ENCODE data around the gene PAM16.
A peak's percentile ranks its signal among the peaks of the same experiment; 100 is the strongest.

Gene PAM16

DNA sequence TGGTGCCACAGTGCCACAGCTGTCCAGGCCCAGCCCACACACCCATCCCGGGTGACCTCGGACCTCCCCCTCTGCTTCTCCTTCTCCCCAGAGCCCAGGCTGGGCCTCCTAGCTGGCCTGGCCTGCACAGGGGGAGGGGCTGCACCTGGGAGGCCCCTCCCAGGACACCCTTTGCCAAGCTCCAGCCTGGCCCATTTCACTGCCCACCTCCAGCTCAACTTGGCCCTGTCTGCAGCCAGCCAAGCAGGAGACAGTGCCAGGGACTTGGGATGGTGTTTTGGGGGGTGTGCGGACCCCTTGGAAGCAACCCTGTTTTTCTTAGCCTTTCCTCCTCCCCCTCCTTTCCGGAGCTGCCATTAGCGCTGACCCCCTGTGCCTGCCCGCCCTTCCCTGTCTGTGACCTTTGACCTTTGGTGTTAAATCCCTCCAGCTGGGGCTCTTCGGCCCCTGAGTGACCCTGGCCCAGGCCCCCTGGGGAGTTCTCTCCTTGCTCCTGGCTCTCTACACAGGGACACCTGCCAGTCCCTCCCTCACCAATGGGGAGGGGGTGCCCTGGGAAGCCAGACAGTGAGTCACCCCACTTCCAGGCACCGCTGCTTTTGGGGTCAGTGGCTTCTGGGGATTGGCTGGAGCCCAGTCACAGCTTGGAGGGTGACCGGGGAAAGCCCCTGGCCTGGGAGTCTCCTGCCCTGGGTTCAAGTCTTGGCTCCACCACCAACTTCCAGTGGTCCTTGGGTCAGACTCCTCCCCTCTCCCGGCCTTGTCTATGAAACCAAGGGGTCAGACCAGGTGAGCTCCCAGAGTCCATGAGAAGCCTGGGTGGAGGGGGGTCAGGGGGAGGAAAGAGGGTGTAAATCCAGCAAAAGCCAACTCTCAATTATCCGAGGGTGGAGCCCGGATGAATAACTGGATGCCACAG, 33.3 kb downstream of the PAM16 start:
- peak; percentile 23 for DNase-seq

DNA sequence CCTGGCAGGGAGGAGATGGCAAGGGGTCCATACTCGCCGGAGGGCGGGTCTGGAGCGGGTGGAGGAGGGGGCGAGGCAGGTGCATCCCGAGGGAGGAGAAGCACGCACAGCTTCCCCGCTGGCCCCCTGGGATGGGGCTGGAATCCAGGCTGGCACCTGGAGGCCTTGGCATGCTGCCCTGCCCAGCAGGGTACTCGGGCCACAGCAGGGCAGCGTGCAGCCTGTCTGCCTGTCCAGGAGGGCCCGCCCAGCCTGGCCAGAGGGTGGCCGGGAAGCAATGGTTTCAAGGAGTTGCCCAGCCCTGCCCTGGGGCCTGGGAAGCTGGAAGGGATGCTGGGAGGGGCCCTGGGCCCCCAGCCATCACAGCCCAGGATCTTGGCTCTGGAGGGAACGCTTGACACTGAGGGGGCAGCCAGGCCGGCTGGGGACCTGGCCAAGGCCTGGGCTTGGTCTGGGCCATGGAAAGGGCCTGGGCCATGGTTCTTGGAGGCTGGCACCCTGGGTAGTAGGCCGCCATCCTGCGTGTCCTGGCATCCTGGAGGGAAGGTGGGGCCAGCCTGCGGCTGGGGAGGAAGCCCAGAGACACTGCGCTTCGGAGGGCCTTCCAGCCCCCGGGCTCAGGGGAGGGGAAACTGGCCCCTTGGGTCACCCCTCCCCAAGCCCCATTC, 34.1 kb downstream of the PAM16 start:
- no peak for DNase-seq

DNA sequence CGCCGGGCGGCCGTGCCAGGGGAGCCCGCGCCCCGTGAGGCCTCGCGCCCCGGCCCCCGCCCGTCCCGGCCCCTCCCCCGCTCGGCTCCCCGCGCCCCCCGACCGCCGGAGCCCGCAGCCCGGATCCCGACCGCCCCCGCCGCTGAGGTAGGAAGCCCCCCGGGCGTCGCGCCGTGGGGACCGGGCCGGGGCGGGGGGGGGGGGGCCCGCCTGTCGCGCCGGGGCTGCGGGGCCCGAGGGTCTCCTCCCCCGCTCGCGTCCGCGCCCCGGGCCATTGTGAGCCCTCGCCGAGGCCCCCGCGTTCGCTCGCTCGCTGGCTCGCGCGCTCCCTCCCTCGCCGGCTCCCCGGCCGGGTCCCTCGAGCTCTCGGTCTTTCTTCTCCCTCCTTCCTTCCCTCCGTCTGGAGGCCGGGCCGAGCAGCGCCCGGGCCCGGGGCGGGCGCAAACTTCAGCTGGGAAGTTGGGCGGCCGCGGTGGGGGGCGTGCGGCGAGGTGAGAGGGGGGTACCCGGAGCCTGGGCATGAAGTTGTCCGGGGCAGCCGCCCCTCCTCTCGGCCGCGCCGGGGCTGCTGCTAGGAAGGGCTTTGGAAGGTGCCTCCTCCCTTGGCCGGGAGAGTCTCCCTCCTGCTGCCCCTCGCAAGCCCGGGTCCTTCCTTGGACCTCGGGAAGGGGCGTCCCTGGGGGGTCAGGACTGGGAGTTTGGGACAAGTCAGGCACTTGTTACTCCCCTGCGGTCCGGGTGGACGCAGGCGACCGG, 34.8 kb downstream of the PAM16 start:
- DNase-seq = peak; percentile 37

DNA sequence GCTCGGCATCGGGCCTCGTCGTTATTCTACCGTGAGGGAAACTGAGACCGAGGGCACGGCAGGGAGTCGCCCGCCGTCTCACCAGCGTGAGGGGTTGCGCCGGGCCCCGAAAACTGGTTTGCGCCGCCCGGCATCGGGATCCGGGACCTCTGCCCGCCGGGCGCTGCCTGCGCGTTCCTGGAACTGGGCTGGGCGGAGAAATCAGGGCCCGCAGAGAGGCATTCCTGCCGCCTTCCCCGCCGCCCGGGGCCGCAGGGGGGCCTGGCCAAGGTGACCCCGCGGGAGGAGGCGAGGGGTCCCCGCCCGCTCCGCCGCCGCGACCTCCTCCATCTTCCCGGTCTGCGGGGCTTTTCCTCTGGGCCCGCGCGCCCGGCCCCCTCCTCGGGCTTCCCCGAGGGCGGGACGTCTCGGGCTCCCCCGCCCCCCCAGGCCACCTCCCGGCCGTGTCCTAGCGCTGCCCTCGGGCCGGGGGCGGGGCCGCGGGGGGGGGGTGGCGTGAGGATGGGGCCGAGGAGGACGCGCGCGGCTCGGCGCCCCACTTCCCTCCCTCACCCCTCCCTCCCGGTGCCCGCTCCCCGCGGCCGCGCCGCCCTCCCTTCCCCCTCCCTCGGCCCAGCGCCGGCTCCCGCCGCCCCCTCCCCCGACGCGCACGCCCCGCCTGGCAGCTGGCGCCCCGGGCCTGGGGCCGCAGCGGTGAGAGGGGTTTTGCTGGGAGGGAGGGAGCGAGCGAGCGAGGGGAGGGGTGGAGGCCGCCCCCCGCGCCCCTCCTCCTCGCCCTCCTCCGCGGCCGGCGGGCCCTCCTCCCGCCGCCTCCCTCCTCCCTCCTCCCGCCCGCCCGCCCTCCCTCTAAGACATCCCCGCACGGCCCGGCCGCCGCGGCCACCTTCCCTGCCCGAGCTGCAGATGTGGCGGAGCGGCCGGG, 35.7 kb downstream of the PAM16 start, which contains the start of gene GLIS2:
Gene GLIS2, plus strand, starts transcription at position 882 of the 922 bp plus-strand sequence. CDS start 16,214 bp downstream, outside the sequence.
- peak; percentile 81 for DNase-seq

DNA sequence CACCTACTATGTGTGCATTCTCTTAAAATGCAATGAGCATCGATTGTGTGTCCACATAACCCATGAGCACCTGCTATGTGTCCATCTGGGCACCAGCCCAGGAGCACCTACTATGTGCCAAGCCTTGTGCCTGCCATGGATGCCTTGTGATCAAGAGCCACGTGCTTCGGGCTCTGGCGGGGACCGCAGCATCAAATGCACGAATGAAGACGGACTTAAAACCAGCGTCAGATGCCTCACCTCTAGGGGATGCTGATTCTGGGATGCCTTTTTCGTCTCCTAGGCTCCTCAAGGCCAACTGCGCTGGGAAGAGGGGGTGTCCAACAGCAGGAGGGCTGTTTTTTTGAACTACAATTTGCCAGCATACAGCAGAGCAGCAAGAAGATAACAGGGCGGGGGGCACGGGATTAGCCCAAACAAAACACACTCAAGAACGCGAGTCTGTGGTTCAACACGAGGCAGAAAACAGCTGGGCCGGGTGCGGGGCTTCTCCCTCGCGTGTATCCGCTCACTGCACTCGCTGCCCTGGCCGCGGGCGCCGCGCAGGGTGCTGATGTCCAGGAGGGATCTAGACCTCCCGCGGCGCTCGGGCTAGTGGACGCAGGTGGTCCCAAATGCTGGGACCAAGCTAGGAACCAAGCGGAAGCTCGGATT, 36.5 kb downstream of the PAM16 start:
- peak; percentile 57 for DNase-seq

DNA sequence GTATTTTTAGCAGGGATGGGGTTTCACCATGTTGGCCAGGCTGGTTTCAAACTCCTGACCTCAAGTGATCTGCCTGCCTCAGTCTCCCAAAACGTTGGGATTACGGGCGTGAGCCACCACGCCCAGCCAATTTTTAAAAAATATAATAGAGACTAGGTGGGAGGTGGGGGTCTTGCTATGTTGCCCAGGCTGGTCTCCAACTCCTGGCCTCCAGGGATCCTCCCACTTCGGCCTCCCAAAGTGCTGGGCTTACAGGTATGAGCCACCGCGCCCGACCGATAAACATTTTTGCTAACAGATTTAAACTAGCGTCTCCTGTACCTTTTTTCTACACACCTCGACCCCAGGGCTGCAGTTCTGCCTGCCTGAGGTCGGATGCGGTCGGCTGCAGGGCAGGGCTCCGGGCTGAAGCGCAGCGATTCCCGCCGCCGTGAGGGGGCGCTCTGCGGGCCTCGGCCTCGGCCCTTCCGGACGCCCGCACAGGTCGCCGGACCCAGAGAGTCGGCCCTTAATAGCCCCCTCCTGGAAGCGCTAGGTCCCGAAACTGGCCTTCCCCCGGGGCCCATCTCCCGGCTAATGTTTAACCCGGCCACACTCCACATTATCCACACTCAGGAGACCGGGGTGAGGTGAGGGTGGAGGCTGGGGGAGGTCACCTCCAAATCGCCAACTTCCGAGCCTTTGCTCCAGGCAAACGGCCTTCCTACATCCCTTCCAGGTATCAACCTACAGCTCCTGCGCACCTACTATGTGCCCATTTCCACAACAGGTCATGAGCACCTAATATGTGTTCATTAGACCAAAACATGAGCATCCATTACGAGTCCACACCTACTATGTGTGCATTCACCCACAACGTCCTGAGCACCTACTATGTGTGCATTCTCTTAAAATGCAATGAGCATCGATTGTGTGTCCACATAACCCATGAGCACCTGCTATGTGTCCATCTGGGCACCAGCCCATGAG, 37.3 kb downstream of the PAM16 start:
- DNase-seq = peak; percentile 17

DNA sequence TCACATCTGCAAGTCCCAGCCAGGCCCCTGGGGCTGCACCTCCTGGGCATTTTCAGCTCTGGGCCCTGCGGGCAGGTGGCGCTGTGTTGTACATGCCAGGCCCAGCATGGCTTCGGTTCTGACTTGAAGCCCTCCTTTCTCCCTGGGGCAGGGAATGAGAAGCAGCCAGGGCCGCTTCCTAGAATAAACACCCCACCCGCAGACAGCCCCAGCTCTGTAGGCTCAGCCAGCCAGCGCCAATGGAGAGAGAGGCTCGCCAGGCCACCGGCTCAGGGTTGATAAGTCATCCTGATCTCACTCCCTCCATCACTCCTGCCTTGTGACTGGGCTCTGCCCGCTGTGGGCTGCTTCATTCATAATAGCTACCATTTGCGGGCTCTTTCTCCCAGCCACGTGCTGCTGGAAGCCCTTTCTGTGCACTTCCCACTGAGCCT, 41.3 kb downstream of the PAM16 start:
- peak; percentile 51 for DNase-seq

DNA sequence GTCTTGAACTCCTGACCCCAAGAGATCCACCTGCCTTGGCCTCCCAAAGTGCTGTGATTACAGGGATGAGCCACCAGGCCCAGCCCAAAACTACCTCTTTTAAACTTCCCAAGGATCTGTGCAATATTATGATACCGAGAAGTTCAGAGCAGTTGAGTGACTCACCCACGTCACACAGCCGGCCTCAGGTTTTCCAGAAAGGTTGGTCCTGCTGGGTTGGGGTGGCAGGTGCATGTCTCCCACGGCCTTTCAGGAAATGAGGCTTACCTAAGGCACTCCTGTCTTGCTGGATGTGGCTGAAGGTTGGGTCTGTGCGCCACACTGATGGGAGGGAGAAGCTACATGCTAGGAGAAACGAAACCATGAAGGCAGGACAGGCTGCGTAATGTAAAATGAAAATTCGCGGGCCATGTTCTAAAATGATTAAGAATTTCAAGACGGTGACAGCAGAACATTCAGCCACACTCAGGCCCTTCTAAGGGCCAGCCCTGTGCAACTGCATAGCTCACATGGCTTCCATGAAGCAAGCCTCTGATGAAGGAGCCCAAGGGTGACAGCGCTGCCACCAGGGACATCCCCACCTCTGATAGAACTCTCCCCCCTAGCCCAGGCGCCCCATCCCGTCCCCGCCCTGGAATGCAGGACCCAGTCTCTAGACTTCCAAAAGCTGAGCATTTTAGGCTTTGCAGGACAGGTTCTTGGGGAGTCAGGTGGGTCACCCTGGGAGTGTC, 41.9 kb downstream of the PAM16 start:
- no peak for DNase-seq

DNA sequence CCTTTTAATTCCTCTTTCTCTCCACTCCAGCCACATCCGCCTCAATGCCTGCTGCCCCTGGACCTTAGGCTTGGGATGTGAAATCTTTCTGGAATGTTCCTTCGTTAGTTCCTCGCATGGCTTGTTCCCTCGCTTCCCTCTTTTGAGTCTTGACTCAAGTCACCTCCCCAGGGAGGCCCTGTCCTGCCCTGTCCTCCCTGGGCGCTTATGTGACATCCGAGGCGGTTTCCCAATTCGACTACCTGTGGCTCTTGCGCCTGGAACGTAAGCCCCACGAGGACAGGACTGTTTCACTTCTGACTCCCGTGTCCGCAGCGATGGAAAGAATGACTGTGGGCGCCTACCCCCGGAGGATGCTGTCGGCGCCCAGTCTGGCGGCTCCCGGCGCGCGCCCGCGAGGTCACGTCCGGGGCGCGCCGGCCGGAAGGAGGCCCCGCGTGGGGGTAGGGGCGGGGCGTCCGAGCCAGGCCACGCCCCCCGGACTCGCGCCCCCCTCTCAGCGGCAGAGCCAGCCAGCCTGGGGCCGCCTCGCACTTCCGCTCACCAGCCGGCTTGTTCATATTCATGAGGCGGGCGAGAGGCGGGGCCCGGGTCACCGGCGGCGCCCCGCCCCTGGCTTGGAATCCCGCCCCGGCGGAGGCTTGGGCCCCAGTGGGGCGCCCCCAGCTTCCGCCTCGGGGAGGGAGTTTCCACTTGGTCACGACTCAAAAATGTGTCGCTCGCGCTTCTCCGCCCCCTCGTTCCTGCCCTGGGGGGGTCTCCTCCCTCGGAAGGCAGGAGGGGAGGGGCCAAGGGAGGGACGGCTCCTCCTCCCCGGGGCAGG, 43.7 kb downstream of the PAM16 start:
- DNase-seq = peak; percentile 97

DNA sequence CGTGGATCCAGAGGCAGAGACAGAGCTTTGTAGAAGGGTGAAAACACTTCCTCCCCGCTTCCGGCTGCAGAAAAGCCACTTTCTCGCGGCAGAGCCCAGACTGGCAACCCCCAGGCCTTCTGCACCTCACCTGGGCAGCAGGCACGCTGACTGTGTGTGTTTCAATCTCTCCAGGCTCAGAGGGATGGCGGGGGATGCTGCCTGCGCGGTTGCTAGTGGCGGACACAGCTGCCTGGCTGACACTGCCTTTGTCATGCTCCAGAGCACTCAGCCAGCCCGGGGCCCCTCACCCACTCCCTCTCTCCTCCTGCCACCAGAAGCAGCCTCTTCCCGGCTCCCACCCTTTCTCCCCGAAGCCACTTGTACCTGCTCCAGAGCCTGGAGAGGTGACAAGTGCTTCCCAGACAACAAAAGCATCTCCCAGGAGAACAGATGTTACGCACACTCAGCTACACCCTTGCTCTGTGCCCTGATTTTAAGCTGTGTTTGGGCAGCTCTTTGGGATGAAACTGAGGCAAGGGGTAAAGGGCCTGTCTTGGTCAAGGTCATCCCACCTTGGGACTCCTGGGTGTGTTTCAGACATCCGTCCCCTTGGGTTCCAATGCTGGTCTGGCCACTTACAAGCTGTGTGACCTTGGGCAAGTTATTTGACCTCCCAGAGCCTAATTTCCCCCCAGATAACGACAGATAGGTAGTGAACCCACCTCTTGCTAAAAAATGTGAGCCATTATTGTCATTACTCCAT, 44.5 kb downstream of the PAM16 start:
- no peak for DNase-seq

DNA sequence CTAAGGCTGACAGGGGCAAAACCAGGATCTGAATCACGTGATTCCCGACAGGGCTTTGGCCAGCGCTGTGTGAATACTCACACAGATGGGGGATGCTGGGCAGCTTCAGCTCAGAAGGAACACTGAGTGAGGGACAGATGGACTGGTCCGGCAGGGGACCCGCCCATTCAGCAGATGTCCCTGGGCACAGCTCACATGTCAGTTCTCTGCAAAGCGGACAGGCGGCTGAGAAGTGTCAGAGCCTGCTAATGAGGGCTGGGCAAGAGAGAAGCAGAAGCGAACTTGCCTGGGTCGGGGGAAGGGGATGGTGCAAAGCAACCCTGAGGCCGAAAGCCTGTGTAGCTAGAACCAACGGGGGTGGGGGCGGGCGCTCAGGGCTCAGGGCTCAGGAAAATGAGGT, 47.1 kb downstream of the PAM16 start:
- DNase-seq = no peak

DNA sequence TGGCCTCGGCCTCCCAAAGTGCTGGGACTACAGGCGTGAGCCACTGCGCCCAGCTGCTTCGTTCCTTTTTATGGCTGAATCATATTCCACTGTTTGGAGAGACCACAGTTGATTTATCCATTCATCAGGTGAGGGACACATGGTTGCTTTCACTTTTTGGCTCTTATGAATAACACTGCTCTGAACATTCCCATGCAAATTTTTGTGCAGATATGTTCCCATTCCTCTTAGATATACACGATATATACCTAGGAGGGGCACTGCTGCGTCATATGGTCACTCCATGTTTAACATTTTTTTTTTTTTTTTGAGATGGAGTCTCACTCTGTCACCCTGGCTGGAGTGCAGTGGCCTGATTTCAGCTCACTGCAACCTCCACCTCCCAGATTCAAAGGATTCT, 49.2 kb downstream of the PAM16 start:
- DNase-seq = no peak

DNA sequence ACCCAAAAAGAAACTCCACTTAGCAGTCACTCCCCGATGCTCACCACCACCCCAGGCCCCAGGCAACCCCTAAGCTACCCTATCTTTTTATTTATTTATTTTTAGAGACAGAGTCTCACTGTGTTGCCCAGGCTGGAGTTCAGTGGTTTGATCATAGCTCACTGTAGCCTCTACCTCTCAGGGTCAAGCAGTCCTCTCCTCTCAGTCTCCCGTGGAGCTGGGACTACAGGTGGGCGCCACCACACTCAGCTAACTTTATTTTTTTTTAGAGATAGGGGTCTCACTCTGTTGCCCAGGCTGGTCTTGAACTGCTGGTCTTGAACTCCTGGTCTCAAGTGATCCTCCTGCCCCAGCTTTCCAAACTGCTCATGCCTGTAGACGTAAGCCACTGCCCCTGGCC, 49.9 kb downstream of the PAM16 start:
- no peak for DNase-seq

DNA sequence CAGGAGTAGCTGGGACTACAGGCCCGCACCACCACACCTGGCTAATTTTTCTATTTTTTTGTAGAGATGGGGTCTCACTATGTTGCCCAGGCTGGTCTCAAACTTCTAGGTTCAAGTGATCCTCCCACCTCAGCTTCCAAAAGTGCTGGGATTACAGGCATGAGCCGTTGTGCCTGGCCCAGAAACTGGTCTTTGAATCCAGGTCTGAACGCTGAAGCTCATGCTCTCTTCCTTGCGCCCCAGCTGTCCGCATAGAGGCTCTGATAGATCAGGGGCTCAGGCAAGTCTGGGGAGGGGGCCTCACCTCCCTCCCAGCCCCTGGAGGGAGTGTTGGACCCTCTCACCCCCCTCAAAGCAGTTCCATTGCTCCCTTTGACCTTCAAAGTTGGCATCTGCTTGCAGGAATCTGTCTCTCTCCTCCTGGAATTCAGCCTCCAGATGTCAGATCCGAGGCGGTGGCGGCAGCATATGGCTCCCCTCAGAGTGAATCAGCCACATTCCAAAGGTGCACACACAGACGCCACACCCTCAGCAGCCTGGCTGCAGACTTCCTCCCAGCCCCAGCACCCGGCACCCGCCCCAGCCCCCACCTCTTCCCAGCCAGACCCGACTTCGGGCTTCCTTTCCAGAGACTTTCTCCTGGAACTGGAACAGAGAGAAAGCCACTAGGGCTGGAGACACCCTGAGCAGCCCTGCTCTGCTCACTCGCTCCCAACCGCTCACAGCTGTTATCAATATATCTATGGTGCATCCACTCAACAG, 52.2 kb downstream of the PAM16 start:
- peak; percentile 96 for DNase-seq

DNA sequence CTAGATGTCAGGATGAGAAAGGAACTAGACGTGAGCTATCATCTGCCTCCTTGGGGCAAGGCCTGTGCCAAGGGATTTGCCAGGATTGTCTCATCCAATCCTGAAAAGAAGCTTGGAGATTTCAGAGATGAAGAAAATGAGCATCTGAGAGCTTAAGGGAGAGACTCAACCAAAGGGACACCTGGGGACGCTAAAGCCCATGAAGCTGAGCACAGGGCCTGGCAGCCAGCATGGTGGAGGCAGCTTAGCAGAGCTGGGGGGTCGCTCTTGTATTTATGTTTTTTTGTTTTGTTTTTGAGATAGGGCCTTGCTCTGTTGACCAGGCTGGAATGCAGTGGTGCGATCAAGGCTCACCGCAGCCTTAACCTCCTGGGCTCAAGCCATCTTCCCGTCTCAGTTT, 53.6 kb downstream of the PAM16 start:
- DNase-seq = no peak

DNA sequence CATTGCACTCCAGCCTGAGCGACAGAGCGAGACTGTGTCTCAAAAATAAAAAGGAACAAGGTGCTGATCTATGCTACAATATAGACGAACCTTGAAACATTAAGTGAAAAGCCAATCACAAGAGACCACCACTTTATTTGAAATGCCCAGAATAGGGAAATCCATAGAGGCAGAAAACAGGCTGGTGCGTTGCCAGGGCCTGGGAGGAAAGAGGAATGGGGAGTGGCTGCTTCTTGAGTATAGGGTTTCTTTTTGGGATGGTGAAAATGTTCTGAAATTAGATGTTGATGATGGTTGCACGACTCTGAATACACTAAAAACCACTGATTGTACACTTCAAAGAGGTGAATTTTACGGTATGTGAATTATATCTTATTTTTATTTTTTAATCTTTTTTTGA, 55.5 kb downstream of the PAM16 start:
- DNase-seq = no peak

DNA sequence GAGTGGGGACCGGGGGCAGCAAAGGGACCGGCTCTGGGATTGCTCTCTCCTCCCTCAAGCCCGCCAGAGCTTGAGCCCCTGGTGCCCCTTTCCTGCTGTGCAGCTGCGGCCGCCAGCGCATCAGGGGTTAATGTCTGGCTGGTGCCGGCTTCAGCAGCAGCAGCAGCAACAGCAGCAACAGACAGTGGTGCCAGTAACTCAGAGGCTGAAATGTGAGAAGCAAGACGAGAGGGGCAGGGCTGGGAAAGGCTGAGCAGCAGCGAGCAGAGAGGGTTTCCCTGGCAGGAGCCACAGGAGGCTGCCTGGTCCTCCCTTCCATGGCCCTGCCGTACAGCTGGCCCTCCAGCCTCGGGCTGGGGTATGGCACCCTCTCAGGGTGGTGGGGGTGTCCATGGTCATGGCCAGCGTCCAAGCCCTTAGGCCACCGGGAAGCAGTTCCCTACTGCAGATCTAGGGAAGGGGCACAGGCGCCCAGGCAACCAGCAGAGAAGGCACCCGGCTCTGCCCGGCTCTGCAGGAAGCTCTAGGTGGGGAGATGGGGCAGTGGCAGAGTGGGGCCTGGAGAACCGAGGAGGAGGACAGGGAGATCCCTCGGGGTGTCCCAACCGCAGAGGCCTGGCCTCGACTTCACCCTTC, 57.2 kb downstream of the PAM16 start:
- peak; percentile 76 for DNase-seq

All from fibroblast of skin of right biceps (primary cell).